ENCODE measurements around the gene FLRT2.

The FLRT2 gene

GRCh38 chr14:85549697-85550096 is 19.8 kb downstream of the FLRT2 start:
- TF ChIP-seq CTCF (IDR thresholded peaks at IDR 0.05): no peak

- no peak for TF ChIP-seq CTCF (IDR thresholded peaks at IDR 0.05)
These were observed 24.2 kb downstream of the FLRT2 start for GRCh38 chr14:85554106-85554505.

- no peak for TF ChIP-seq CTCF (IDR thresholded peaks at IDR 0.05)
These were observed 26.3 kb downstream of the FLRT2 start for GRCh38 chr14:85556267-85556666.

- no peak for TF ChIP-seq CTCF (IDR thresholded peaks at IDR 0.05)
These were observed 28.6 kb downstream of the FLRT2 start for GRCh38 chr14:85558505-85558904.

- TF ChIP-seq CTCF (IDR thresholded peaks at IDR 0.05): no peak
These were observed 32.7 kb downstream of the FLRT2 start for GRCh38 chr14:85562630-85563029.

GRCh38 chr14:85564841-85565527 is 35.0 kb downstream of the FLRT2 start:
- no peak for TF ChIP-seq CTCF (IDR thresholded peaks at IDR 0.05)

- no peak for TF ChIP-seq CTCF (IDR thresholded peaks at IDR 0.05)
These were observed 35.9 kb downstream of the FLRT2 start for GRCh38 chr14:85565862-85566296.

GRCh38 chr14:85566603-85567002 is 36.7 kb downstream of the FLRT2 start:
- TF ChIP-seq CTCF (IDR thresholded peaks at IDR 0.05): no peak

All from LNCAP (cell line).